KOPT-K1 (cell line): ENCODE data around the gene HDAC4.

ENCODE experiments used
- H3K27ac ChIP-seq: fragments of 200-600 bp; sonication (generic); 2 replicates; pipeline ENCODE4 v1.5.1; 2016; ENCODE audit warnings: antibody characterized with exemption, mild to moderate bottlenecking, low read depth, low read length; ENCODE audit not compliant: poor library complexity, severe bottlenecking
- H3K36me3 ChIP-seq: fragments of 200-600 bp; sonication (generic); 2 replicates; pipeline ENCODE4 v1.5.1; 2017; ENCODE audit warnings: antibody characterized with exemption, mild to moderate bottlenecking, low read length, moderate library complexity; ENCODE audit not compliant: insufficient read depth
- H3K9me3 ChIP-seq: fragments of 200-600 bp; sonication (generic); 2 replicates; pipeline ENCODE4 v1.5.1; 2017; ENCODE audit warnings: antibody characterized with exemption, low read length, mild to moderate bottlenecking; ENCODE audit not compliant: insufficient read depth, poor library complexity, severe bottlenecking

Gene HDAC4

DNA sequence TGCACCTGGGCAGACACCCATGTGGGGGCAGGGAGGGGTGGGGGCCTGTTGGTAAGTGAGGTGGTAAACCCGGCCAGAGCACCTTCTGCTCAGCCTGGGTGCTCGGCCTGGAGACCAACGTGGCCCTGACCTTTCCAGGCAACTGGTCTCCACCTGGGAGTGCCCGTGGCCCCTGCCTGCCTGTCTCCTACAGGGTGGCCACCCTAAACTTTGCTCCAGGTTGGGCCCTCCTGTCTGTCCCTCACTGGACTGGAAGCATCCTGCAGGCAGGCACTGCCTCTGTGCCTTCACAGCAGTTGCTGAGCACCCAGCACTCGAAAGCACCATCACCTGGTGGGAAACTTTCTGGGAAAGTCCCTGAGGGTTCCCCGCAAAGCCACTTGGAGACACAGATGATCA, 381.6 kb downstream of the HDAC4 start:
- H3K27ac ChIP-seq: no peak overlapping the region
- H3K36me3 ChIP-seq: no peaks in the 10 kb centered on the region
- peaks cover 4% of the 10 kb centered on the region for H3K9me3 ChIP-seq

- peaks cover 4% of the 10 kb centered on the region for H3K9me3 ChIP-seq
- H3K27ac ChIP-seq: no peak overlapping the region
- H3K36me3 ChIP-seq: no peaks in the 10 kb centered on the region
These were observed 382.3 kb downstream of the HDAC4 start for GRCh38 chr2:239018271-239019182.

GRCh38 chr2:239017491-239018098, 383.2 kb downstream of the HDAC4 start:
- Histone ChIP-seq H3K36me3 (no peaks in the 10 kb centered on the region), H3K27ac (no peak overlapping the region), H3K9me3 (peaks cover 4% of the 10 kb centered on the region)

GRCh38 chr2:239015901-239016675, 384.7 kb downstream of the HDAC4 start:
- Histone ChIP-seq H3K27ac (no peak overlapping the region), H3K36me3 (no peaks in the 10 kb centered on the region), H3K9me3 (peaks cover 4% of the 10 kb centered on the region)

DNA sequence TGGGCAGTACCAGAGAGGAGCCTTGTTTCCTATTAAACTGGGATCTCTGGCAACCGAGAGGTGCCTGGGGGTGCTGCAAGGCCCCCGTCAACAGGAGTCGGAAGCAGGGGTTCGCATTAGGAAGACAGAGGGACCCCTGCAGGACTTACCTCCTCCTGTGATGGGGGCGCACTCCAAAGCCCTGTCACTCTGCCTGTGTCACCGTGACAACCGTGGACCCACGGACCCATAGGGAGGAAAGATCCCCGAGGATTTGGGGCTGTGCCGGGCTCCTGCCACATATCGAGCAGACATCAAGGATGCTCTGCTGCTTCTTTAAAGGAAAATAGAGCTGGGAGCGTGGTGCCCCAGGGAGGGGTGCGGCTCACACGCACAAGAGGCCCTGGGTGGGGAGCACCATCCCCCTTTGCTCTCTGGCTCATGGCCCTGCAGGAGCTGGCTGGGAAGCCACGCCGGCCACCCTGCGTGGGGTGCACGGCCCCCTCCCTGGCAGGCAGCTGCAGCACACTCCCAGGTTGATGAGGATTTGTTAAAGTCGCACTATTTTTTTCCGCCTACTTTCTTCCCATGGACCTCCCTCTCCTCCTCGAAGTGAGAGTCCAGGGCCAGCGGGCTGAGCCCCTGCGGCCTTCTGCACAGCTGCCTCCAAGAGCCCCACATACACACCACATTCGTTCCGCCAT, 385.5 kb downstream of the HDAC4 start:
- H3K36me3 ChIP-seq: no peaks in the 10 kb centered on the region
- H3K9me3 ChIP-seq: peaks cover 4% of the 10 kb centered on the region
- no peak overlapping the region for H3K27ac ChIP-seq

DNA sequence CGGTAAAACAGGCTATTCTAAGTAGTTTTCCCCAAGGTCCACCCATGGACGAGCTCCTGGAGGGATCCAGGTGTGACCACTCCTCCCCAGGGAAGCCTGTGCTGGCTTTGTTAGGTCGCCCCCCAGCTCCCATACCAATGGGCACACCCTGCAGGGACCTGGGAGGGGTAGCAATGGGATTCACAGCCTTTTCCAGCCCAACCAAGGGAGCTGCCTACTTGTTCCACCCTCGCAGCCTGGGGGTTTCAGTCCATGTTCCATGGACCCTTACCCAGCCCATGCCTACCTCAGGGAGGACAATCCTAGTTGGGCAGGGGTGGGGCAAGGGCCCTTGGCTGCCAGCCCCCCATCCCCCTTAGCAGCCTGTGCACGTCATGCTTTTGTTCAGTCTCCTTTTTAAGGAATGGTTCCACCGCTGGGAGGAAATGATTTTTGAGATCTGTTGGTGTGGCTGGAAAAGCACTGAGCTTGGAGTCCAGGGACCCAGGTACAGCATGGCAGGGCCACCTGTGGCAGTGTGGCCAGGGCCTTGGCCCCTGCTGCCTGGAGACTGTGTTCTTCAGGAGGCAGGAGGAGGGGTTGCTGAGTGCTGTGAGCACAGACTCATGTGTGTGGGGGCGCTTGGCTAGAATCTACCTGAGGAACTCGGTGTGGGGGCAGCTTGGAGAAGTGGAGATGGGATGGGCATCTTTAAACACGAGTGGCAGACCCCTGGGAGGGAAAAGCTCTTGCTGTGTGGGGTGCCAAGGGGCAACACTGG, 386.2 kb downstream of the HDAC4 start:
- H3K36me3 ChIP-seq: no peaks in the 10 kb centered on the region
- H3K9me3 ChIP-seq: peaks cover 4% of the 10 kb centered on the region
- no peak overlapping the region for H3K27ac ChIP-seq

DNA sequence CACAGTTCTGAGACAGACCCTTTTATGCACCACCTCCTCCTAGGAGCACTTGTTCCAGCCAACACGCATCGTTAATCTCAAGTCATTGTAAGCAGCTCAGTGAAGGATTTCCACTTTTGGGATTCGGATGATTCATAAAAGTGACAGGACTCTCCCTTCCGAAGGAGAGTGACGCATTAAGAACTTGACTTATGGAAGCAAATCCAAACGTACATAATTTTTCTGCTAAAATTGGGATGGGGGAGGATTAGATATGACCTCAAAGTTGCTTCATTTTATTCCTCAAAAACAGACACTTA, 387.2 kb downstream of the HDAC4 start:
- Histone ChIP-seq H3K36me3 (no peaks in the 10 kb centered on the region), H3K9me3 (peaks cover 4% of the 10 kb centered on the region)

GRCh38 chr2:239012936-239013677, 387.7 kb downstream of the HDAC4 start:
- Histone ChIP-seq H3K36me3 (no peaks in the 10 kb centered on the region), H3K9me3 (peaks cover 4% of the 10 kb centered on the region), H3K27ac (no peak overlapping the region)

More for the DNA sequence above, 387.2 kb downstream of the HDAC4 start:
- H3K27ac ChIP-seq: no peak overlapping the region

GRCh38 chr2:239012228-239012627, 388.6 kb downstream of the HDAC4 start:
- H3K27ac ChIP-seq: no peak overlapping the region
- H3K36me3 ChIP-seq: no peaks in the 10 kb centered on the region
- H3K9me3 ChIP-seq: no peaks in the 10 kb centered on the region

- Histone ChIP-seq H3K36me3 (no peaks in the 10 kb centered on the region), H3K9me3 (peaks cover 3% of the 10 kb centered on the region), H3K27ac (no peak overlapping the region)
These were observed 391.2 kb downstream of the HDAC4 start for GRCh38 chr2:239009589-239009961.

- H3K9me3 ChIP-seq: peaks cover 7% of the 10 kb centered on the region
- H3K27ac ChIP-seq: no peak overlapping the region
These were observed 391.9 kb downstream of the HDAC4 start for GRCh38 chr2:239008677-239009588.

GRCh38 chr2:239008004-239008403, 392.8 kb downstream of the HDAC4 start:
- Histone ChIP-seq H3K9me3 (peaks cover 10% of the 10 kb centered on the region), H3K27ac (no peak overlapping the region)

More at GRCh38 chr2:239008677-239009588, 391.9 kb downstream of the HDAC4 start:
- no peaks in the 10 kb centered on the region for H3K36me3 ChIP-seq

More at GRCh38 chr2:239008004-239008403, 392.8 kb downstream of the HDAC4 start:
- H3K36me3 ChIP-seq: no peaks in the 10 kb centered on the region
